ENCODE results near the gene FADS3. TPM values are rescaled to one million over a fixed set of nuclear protein-coding genes. Genes with fewer than 3 reads are reported as not detected.

FADS3 gene
- total RNA-seq, 4 donors from 2014 or later: 12.7 to 24.7 (median 17.9) TPM

GRCh38 chr11:61853698-61854169 is 37.6 kb downstream of the FADS3 start:
- Histone ChIP-seq H3K9me3 (no peaks in the 10 kb centered on the region), H3K27ac (no peak overlapping the region), H3K4me3 (no peak overlapping the region), H3K4me1 (peaks cover 3% of the 10 kb centered on the region), H3K27me3 (no peaks in the 10 kb centered on the region), H3K36me3 (peaks cover 11% of the 10 kb centered on the region)
- no CpG with 5 or more reads among the region's 13 CpGs for WGBS
- TF ChIP-seq POLR2A (IDR thresholded peaks at IDR 0.05) (no peak), POLR2AphosphoS5 (IDR thresholded peaks at IDR 0.05) (no peak), CTCF (IDR thresholded peaks at IDR 0.05) (no peak), EP300 (IDR thresholded peaks at IDR 0.05) (no peak)
- DNase-seq (ENCODE audit: low spot score in 2 of 2): no peak

GRCh38 chr11:61851900-61852295 is 39.4 kb downstream of the FADS3 start:
- Histone ChIP-seq H3K27ac (no peak overlapping the region), H3K36me3 (peaks cover 7% of the 10 kb centered on the region), H3K27me3 (no peaks in the 10 kb centered on the region), H3K4me3 (no peak overlapping the region), H3K4me1 (peaks cover 3% of the 10 kb centered on the region), H3K9me3 (no peaks in the 10 kb centered on the region)
- DNase-seq (ENCODE audit: low spot score in 2 of 2): no peak
- TF ChIP-seq CTCF (IDR thresholded peaks at IDR 0.05) (no peak), POLR2AphosphoS5 (IDR thresholded peaks at IDR 0.05) (no peak), EP300 (IDR thresholded peaks at IDR 0.05) (no peak), POLR2A (IDR thresholded peaks at IDR 0.05) (no peak)
- WGBS: 92% methylated on average over 6 of the region's 6 CpGs

- peaks cover 7% of the 10 kb centered on the region for H3K36me3 ChIP-seq
- 74% methylated on average over 21 of the region's 24 CpGs for WGBS
Observed at GRCh38 chr11:61851113-61851899, 40.0 kb downstream of the FADS3 start.

GRCh38 chr11:61850687-61851086 is 40.7 kb downstream of the FADS3 start:
- Histone ChIP-seq H3K27ac (no peak overlapping the region), H3K4me3 (no peak overlapping the region), H3K27me3 (no peaks in the 10 kb centered on the region), H3K36me3 (peaks cover 7% of the 10 kb centered on the region), H3K4me1 (peaks cover 3% of the 10 kb centered on the region), H3K9me3 (no peaks in the 10 kb centered on the region)
- TF ChIP-seq POLR2AphosphoS5 (IDR thresholded peaks at IDR 0.05) (no peak), CTCF (IDR thresholded peaks at IDR 0.05) (no peak), EP300 (IDR thresholded peaks at IDR 0.05) (no peak)
- DNase-seq (ENCODE audit: low spot score in 2 of 2): no peak
- WGBS: 53% methylated on average over 7 of the region's 7 CpGs

More at GRCh38 chr11:61851113-61851899, 40.0 kb downstream of the FADS3 start:
- Histone ChIP-seq H3K27me3 (no peaks in the 10 kb centered on the region), H3K4me3 (no peak overlapping the region), H3K4me1 (peaks cover 3% of the 10 kb centered on the region), H3K9me3 (no peaks in the 10 kb centered on the region), H3K27ac (no peak overlapping the region)
- DNase-seq (ENCODE audit: low spot score in 2 of 2): no peak
- TF ChIP-seq POLR2AphosphoS5 (IDR thresholded peaks at IDR 0.05): no peak

- TF ChIP-seq EP300 (IDR thresholded peaks at IDR 0.05): no peak
- TF ChIP-seq POLR2AphosphoS5 (IDR thresholded peaks at IDR 0.05): no peak
- TF ChIP-seq CTCF (IDR thresholded peaks at IDR 0.05): no peak
- TF ChIP-seq POLR2A (IDR thresholded peaks at IDR 0.05): no peak
- no peak overlapping the region for H3K4me3 ChIP-seq
- WGBS: 92% methylated on average over 9 of the region's 9 CpGs
- H3K9me3 ChIP-seq: no peaks in the 10 kb centered on the region
- DNase-seq (ENCODE audit: low spot score in 2 of 2): no peak
- peaks cover 7% of the 10 kb centered on the region for H3K36me3 ChIP-seq
- no peaks in the 10 kb centered on the region for H3K27me3 ChIP-seq
- H3K4me1 ChIP-seq: peaks cover 3% of the 10 kb centered on the region
- H3K27ac ChIP-seq: no peak overlapping the region
Observed at GRCh38 chr11:61848631-61849030, 42.7 kb downstream of the FADS3 start.
